ENCODE measurements around the gene EIF5A.

Gene EIF5A

DNA sequence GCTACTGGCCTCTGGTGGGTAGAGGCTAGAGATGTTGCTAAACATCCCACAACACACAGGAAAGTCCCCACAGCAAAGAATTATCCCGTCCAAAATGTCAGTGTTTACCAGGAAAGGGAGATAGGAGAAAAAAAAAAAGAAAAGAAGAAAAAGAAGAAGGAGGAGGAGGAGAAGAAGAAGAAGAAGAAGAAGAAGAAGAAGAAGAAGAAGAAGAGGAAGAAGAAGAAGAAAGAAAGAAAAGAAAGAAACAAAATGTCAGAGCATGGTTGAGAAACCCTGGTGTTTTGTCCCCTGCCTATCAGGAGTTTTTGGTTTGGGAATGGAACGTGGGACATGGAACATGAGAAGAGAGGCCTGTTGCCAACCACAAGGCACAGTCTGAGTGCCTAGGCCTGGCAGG, 50.0 kb downstream of the EIF5A start:
- no peak for DNase-seq

DNA sequence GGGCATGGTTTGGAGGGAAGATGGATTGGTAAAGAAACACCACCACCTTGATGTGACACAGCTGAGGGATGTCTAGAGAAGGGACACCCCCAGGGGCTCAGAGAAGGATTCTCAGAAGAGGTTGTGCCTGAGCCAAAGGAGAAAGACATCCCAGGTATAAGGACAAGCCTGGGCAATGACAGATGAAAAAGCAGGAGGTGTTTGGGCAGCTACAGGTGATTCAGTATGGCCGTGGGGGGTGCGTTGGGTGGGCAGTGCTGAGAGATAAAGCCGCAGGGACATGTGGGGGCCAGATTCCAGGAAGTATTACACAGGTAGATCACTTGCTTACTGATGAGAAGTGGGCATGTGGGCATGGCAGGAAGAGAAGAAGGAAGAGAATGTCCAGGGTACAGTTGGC, 54.5 kb downstream of the EIF5A start:
- DNase-seq: no peak
